Measurements from ENCODE around the gene EAF1.
"Not testable (repeated sequence)": the region's sequence is repeated elsewhere in the genome, so short reads cannot be mapped to it uniquely, and the experiment has no call there.

The EAF1 gene

GRCh38 chr3:15427182-15427880 lies at the start of gene EAF1, which contains the start of gene METTL6:
Gene EAF1, plus strand, starts transcription at chr3:15427598. Its CDS starts 182 bp downstream, at chr3:15427780.
Gene METTL6, minus strand, starts transcription at chr3:15427544. Its CDS starts 1,033 bp downstream, at chr3:15426511.
- peak; percentile 89 for DNase-seq

- peak; percentile 91 for DNase-seq
Measured at GRCh38 chr3:15377961-15378791, 49.2 kb upstream of the EAF1 start.

- DNase-seq, result no peak
Measured at GRCh38 chr3:15380980-15381890, 46.2 kb upstream of the EAF1 start.

GRCh38 chr3:15382405-15382923 lies 44.9 kb upstream of the EAF1 start:
- DNase-seq, result no peak

GRCh38 chr3:15384510-15385237 lies 42.7 kb upstream of the EAF1 start:
- DNase-seq, result no peak

- DNase-seq, result not testable (repeated sequence)
Measured at GRCh38 chr3:15385238-15385695, 42.1 kb upstream of the EAF1 start.

GRCh38 chr3:15385901-15386653 lies 41.3 kb upstream of the EAF1 start:
- no peak for DNase-seq

GRCh38 chr3:15386654-15386955 lies 40.8 kb upstream of the EAF1 start:
- DNase-seq, result not testable (repeated sequence)

- DNase-seq, result no peak
Measured at GRCh38 chr3:15387171-15387581, 40.2 kb upstream of the EAF1 start.

- DNase-seq, result no peak
Measured at GRCh38 chr3:15387735-15388134, 39.7 kb upstream of the EAF1 start.

GRCh38 chr3:15388335-15388734 lies 39.1 kb upstream of the EAF1 start:
- not testable (repeated sequence) for DNase-seq

GRCh38 chr3:15390460-15390859 lies 36.9 kb upstream of the EAF1 start:
- DNase-seq, result no peak

GRCh38 chr3:15391007-15391406 lies 36.4 kb upstream of the EAF1 start:
- DNase-seq, result no peak

- DNase-seq, result not testable (repeated sequence)
Measured at GRCh38 chr3:15393252-15393651, 34.1 kb upstream of the EAF1 start.

- DNase-seq, result not testable (repeated sequence)
Measured at GRCh38 chr3:15398731-15399133, 28.7 kb upstream of the EAF1 start.

- no peak for DNase-seq
Measured at GRCh38 chr3:15399970-15400369, 27.4 kb upstream of the EAF1 start.

- no peak for DNase-seq
Measured at GRCh38 chr3:15401936-15402335, 25.5 kb upstream of the EAF1 start.

- no peak for DNase-seq
Measured at GRCh38 chr3:15403495-15403894, 23.9 kb upstream of the EAF1 start.

- DNase-seq, result no peak
Measured at GRCh38 chr3:15403965-15404364, 23.4 kb upstream of the EAF1 start.

GRCh38 chr3:15404767-15405166 lies 22.6 kb upstream of the EAF1 start:
- DNase-seq, result no peak

GRCh38 chr3:15405448-15406050 lies 21.8 kb upstream of the EAF1 start:
- DNase-seq, result no peak

All from activated naive CD4-positive, alpha-beta T cell treated with anti-CD3 and anti-CD28 coated beads, Interleukin-2, amount 50 U/mL, for 16 hours (primary cell).